HG03378 (cell line): Measurements from ENCODE around the gene GPRASP3.

Source experiments
- ATAC-seq: cut with Tn5 transposase; IDR thresholded peaks from one replicate; pipeline ENCODE4 v1.9.1; 2021; ENCODE audit warnings: mild to moderate bottlenecking, moderate library complexity; ENCODE audit not compliant: unreplicated experiment

The GPRASP3 gene

DNA sequence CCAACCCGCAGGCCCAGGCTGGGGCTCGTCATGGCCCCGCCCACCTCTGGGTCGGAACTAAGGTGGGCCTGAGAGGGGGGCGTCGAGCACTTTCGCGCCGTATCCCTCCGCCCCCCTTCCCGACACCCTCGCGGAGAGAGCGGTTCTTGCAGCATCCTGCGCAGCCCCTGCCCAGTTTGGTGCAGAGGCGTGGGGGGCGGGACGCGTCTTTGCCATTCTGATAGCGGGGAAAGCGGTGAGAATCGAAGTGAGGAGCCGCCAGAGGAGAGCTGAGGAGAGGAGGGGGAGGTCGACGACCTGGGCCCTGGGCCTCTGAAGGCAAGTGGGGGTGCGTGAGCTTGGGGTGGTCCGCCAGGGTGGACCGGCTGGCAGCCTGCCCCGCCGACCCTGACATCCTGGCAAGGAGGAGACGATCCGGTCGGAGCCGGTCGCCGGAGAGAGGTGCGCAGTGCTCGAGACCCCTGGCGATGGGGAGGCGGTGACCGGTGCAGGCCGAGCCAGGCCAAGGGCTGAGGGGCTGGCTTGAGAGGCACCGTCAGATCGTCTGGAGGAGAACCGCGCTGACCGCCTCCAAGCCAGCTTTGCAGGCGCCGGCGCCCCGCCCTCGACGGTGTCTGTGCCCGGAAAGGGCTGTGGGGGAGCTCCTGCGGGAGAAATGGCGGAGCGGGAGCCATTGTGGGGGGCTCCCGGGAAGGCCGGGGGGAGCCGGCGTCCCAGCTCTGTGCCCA, 25.5 kb downstream of the GPRASP3 start:
- ATAC-seq: no peak

GRCh38 chrX:102765217-102765616, 44.7 kb downstream of the GPRASP3 start:
- no peak for ATAC-seq

DNA sequence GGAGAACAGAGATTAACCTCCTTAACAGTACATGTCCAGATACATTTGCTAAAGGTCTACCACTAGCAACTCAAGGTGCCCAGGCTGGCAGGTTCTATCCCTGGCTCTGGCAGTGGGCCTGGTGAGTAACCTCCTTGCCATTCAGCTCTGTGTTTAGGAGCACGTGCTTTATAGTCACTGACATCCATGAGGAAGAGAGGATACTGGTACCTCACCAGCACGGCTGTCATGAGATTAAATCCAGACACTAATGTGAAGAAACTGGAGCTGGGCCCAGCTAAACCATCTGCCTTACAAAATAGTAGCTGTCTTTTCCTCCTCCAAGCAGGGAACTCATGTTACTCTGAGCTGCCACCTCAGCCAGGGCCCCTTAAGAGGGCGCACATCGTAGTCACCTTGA, 45.3 kb downstream of the GPRASP3 start:
- no peak for ATAC-seq

- no peak for ATAC-seq
Measured at GRCh38 chrX:102767287-102767686, 46.7 kb downstream of the GPRASP3 start.

GRCh38 chrX:102768987-102769761, 48.6 kb downstream of the GPRASP3 start:
- peak; percentile 93 for ATAC-seq
